ENCODE measurements around the gene PPFIA2. TPM values are rescaled to one million over a fixed set of nuclear protein-coding genes. Genes with fewer than 3 reads are reported as not detected.

The PPFIA2 gene
- total RNA-seq, 4 donors from 2014 or later: 0.81 to 25.2 (median 4.9) TPM

GRCh38 chr12:81339071-81339470 lies 420.1 kb downstream of the PPFIA2 start:
- WGBS, 2 donors (ENCODE audit: low coverage in 1 of 2): 65 to 69% methylated on average over 4 of the region's 4 CpGs
- Histone ChIP-seq H3K27ac (no peak overlapping the region), H3K4me1 (no peaks in the 10 kb centered on the region), H3K9me3 (no peaks in the 10 kb centered on the region), H3K4me3 (no peak overlapping the region), H3K36me3 (no peaks in the 10 kb centered on the region), H3K27me3 (no peaks in the 10 kb centered on the region)
- no peak for TF ChIP-seq CTCF (IDR thresholded peaks at IDR 0.05)
- no peak for TF ChIP-seq EP300 (IDR thresholded peaks at IDR 0.05)
- TF ChIP-seq POLR2A (IDR thresholded peaks at IDR 0.05): no peak
- ATAC-seq: no peak

GRCh38 chr12:81337886-81338285 lies 421.3 kb downstream of the PPFIA2 start:
- H3K4me3 ChIP-seq: no peak overlapping the region
- TF ChIP-seq CTCF (IDR thresholded peaks at IDR 0.05) (no peak), POLR2AphosphoS5 (IDR thresholded peaks at IDR 0.05) (no peak), EP300 (IDR thresholded peaks at IDR 0.05) (no peak), POLR2A (IDR thresholded peaks at IDR 0.05) (no peak)
- ATAC-seq: no peak
- no peaks in the 10 kb centered on the region for H3K27me3 ChIP-seq
- no peak overlapping the region for H3K27ac ChIP-seq
- H3K4me1 ChIP-seq: no peaks in the 10 kb centered on the region
- H3K9me3 ChIP-seq: no peaks in the 10 kb centered on the region
- H3K36me3 ChIP-seq: no peaks in the 10 kb centered on the region
- WGBS, 2 donors (ENCODE audit: low coverage in 1 of 2): 96 to 100% methylated on average over 2 of the region's 2 CpGs

- H3K4me3 ChIP-seq: no peak overlapping the region
- no peak overlapping the region for H3K27ac ChIP-seq
- no peaks in the 10 kb centered on the region for H3K4me1 ChIP-seq
- TF ChIP-seq POLR2AphosphoS5 (IDR thresholded peaks at IDR 0.05) (no peak), POLR2A (IDR thresholded peaks at IDR 0.05) (no peak), EP300 (IDR thresholded peaks at IDR 0.05) (no peak), CTCF (IDR thresholded peaks at IDR 0.05) (no peak)
- ATAC-seq: no peak
- no peaks in the 10 kb centered on the region for H3K36me3 ChIP-seq
- WGBS, 2 donors (ENCODE audit: low coverage in 1 of 2): 76 to 83% methylated on average over 1 to 2 of the region's 2 CpGs
- no peaks in the 10 kb centered on the region for H3K9me3 ChIP-seq
- H3K27me3 ChIP-seq: no peaks in the 10 kb centered on the region
Measured at GRCh38 chr12:81333812-81334211, 425.3 kb downstream of the PPFIA2 start.

DNA sequence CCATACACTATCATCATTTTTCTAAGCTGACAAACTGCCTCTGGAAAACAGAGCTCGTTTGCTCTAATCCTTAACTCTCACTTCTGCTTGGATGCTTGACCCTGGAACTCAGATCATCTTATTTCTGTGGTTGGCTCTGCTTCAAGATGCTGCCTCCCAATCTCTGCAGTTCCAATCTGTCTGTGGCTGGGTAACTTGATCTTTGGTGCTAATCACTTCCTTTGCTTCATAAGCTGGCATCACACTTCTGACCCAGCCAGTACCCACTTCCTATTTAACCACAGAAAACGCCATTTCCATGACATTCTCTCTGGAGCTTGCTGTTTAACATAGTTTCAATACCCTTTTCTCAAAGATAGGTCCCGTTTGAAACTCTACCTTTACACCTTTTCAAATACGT lies 427.1 kb downstream of the PPFIA2 start:
- H3K4me3 ChIP-seq: no peak overlapping the region
- no peaks in the 10 kb centered on the region for H3K4me1 ChIP-seq
- WGBS, 2 donors (ENCODE audit: low coverage in 1 of 2): 56 to 63% methylated on average over 4 of the region's 4 CpGs
- H3K9me3 ChIP-seq: no peaks in the 10 kb centered on the region
- no peak for ATAC-seq
- no peak overlapping the region for H3K27ac ChIP-seq
- H3K36me3 ChIP-seq: no peaks in the 10 kb centered on the region
- TF ChIP-seq CTCF (IDR thresholded peaks at IDR 0.05): no peak
- TF ChIP-seq POLR2AphosphoS5 (IDR thresholded peaks at IDR 0.05): no peak
- no peak for TF ChIP-seq POLR2A (IDR thresholded peaks at IDR 0.05)
- TF ChIP-seq EP300 (IDR thresholded peaks at IDR 0.05): no peak
- no peaks in the 10 kb centered on the region for H3K27me3 ChIP-seq

- ATAC-seq: no peak
- Histone ChIP-seq H3K4me1 (no peaks in the 10 kb centered on the region), H3K27me3 (no peaks in the 10 kb centered on the region), H3K36me3 (no peaks in the 10 kb centered on the region), H3K4me3 (no peak overlapping the region), H3K27ac (no peak overlapping the region), H3K9me3 (no peaks in the 10 kb centered on the region)
- 82 to 91% methylated on average over 1 of the region's 1 CpG for WGBS, 2 donors (ENCODE audit: low coverage in 1 of 2)
- TF ChIP-seq EP300 (IDR thresholded peaks at IDR 0.05) (no peak), CTCF (IDR thresholded peaks at IDR 0.05) (no peak), POLR2AphosphoS5 (IDR thresholded peaks at IDR 0.05) (no peak), POLR2A (IDR thresholded peaks at IDR 0.05) (no peak)
Measured at GRCh38 chr12:81330480-81330879, 428.7 kb downstream of the PPFIA2 start.
